Activated T-cell treated with anti-CD3 and anti-CD28 coated beads, Interleukin-2, amount 50 U/mL, for 72 hours (primary cell): ENCODE results near the gene SYNGR3. TPM values are rescaled to one million over a fixed set of nuclear protein-coding genes. Genes with fewer than 3 reads are reported as not detected.

Experiments used
- ATAC-seq, 2 donors: fragments of 150-1000 bp; cut with Tn5 transposase; replicated peaks in 1 of 2; 2 replicates each; pipeline ENCODE4 v1.10.0; 2021; ENCODE audit warnings: moderate library complexity in 2 of 2, mild to moderate bottlenecking in 1 of 2
- DNase-seq, 2 donors: peaks; one replicate each; pipeline ENCODE4 v3.0.0; 2021 to 2022; ENCODE audit warnings: mixed read lengths in 1 of 2
- H3K27ac Mint-ChIP-seq: one replicate; pipeline ENCODE4 v1.8.0; 2022; ENCODE audit warnings: mild to moderate bottlenecking, moderate library complexity, mixed read lengths
- H3K27me3 Mint-ChIP-seq: one replicate; pipeline ENCODE4 v1.8.0; 2022; ENCODE audit warnings: low read depth, mixed read lengths
- H3K36me3 Mint-ChIP-seq, 2 donors: one replicate each; pipeline ENCODE4 v1.8.0; 2022; ENCODE audit warnings: mixed read lengths in 2 of 2, mild to moderate bottlenecking in 1 of 2; ENCODE audit not compliant: insufficient read depth in 2 of 2
- H3K4me1 Mint-ChIP-seq: one replicate; pipeline ENCODE4 v1.8.0; 2022; ENCODE audit warnings: low read depth, mixed read lengths
- H3K4me3 Mint-ChIP-seq, 2 donors: one replicate each; pipeline ENCODE4 v1.8.0; 2022; ENCODE audit warnings: mild to moderate bottlenecking in 2 of 2, mixed read lengths in 2 of 2, moderate library complexity in 2 of 2
- H3K9me3 Mint-ChIP-seq, 2 donors: one replicate each; pipeline ENCODE4 v1.8.0; 2022; ENCODE audit warnings: mixed read lengths in 2 of 2
- total RNA-seq, 2 donors: library from RNA; stranded (reverse); gene quantifications; one replicate each; pipeline ENCODE4 v1.2.3, GENCODE V29; 2022

SYNGR3 gene
- total RNA-seq, 2 donors from 2014 or later, result 38.6 to 50.9 TPM

GRCh38 chr16:2038382-2039231 lies 48.8 kb downstream of the SYNGR3 start:
- Mint-ChIP-seq H3K4me3 (no peak overlapping the region), H3K27ac (no peak overlapping the region)
- ATAC-seq, result no peak

GRCh38 chr16:2039274-2040031 lies 49.7 kb downstream of the SYNGR3 start:
- H3K4me1 Mint-ChIP-seq, result no peaks in the 10 kb centered on the region
- ATAC-seq (no peak), DNase-seq (no peak)
- no peak overlapping the region for H3K4me3 Mint-ChIP-seq
- no peaks in the 10 kb centered on the region for H3K9me3 Mint-ChIP-seq
- no peaks in the 10 kb centered on the region for H3K27me3 Mint-ChIP-seq
- no peaks in the 10 kb centered on the region for H3K36me3 Mint-ChIP-seq
- no peak overlapping the region for H3K27ac Mint-ChIP-seq

More at GRCh38 chr16:2038382-2039231, 48.8 kb downstream of the SYNGR3 start:
- DNase-seq, result no peak
- H3K27me3 Mint-ChIP-seq, result no peaks in the 10 kb centered on the region
- H3K4me1 Mint-ChIP-seq, result no peaks in the 10 kb centered on the region
- no peaks in the 10 kb centered on the region for H3K9me3 Mint-ChIP-seq
- no peaks in the 10 kb centered on the region for H3K36me3 Mint-ChIP-seq

GRCh38 chr16:2040041-2040786 lies 50.4 kb downstream of the SYNGR3 start:
- Mint-ChIP-seq H3K36me3 (no peaks in the 10 kb centered on the region), H3K27me3 (no peaks in the 10 kb centered on the region), H3K27ac (no peak overlapping the region), H3K4me3 (no peak overlapping the region), H3K4me1 (no peaks in the 10 kb centered on the region), H3K9me3 (no peaks in the 10 kb centered on the region)
- no peak for DNase-seq
- ATAC-seq, result no peak

GRCh38 chr16:2040787-2041522 lies 51.2 kb downstream of the SYNGR3 start:
- no peaks in the 10 kb centered on the region for H3K9me3 Mint-ChIP-seq
- DNase-seq, result no peak
- no peak for ATAC-seq
- H3K27ac Mint-ChIP-seq, result no peak overlapping the region
- no peaks in the 10 kb centered on the region for H3K36me3 Mint-ChIP-seq
- H3K27me3 Mint-ChIP-seq, result no peaks in the 10 kb centered on the region
- H3K4me1 Mint-ChIP-seq, result no peaks in the 10 kb centered on the region
- no peak overlapping the region for H3K4me3 Mint-ChIP-seq

- no peaks in the 10 kb centered on the region for H3K36me3 Mint-ChIP-seq
- ATAC-seq (no peak), DNase-seq (no peak)
- H3K9me3 Mint-ChIP-seq, result no peaks in the 10 kb centered on the region
- no peaks in the 10 kb centered on the region for H3K27me3 Mint-ChIP-seq
- H3K4me1 Mint-ChIP-seq, result peaks cover 7% of the 10 kb centered on the region
- no peak overlapping the region for H3K27ac Mint-ChIP-seq
- H3K4me3 Mint-ChIP-seq, result no peak overlapping the region
These were observed 52.6 kb downstream of the SYNGR3 start for GRCh38 chr16:2042171-2042985.

GRCh38 chr16:2042986-2043666 lies 53.4 kb downstream of the SYNGR3 start:
- no peak for ATAC-seq
- Mint-ChIP-seq H3K9me3 (no peaks in the 10 kb centered on the region), H3K36me3 (no peaks in the 10 kb centered on the region), H3K27me3 (no peaks in the 10 kb centered on the region), H3K4me1 (peaks cover 7% of the 10 kb centered on the region), H3K4me3 (no peak overlapping the region), H3K27ac (no peak overlapping the region)
- no peak for DNase-seq

Other genes starting within 250 kb of the SYNGR3 start
- gene NME3, start 218.4 kb upstream of the SYNGR3 start, total RNA-seq, result 10 to 100 TPM; 55.0 to 56.1 TPM
- 10 to 100 TPM; 14.4 to 18.6 TPM for gene EME2, start 217.2 kb upstream of the SYNGR3 start, total RNA-seq
- 100 to 1,000 TPM in 1 of 2 donors, 10 to 100 TPM in 1; 86.0 to 123 TPM for gene MRPS34, start 216.8 kb upstream of the SYNGR3 start, total RNA-seq
- gene SPSB3, start 207.4 kb upstream of the SYNGR3 start, total RNA-seq, result 10 to 100 TPM; 37.1 to 40.1 TPM
- gene NUBP2, start 207.0 kb upstream of the SYNGR3 start, total RNA-seq, result 10 to 100 TPM; 47.8 to 50.1 TPM
- under 1 TPM; 0.14 to 0.37 TPM for gene IGFALS, start 196.3 kb upstream of the SYNGR3 start, total RNA-seq
- 10 to 100 TPM; 45.0 to 53.5 TPM for gene HAGH, start 163.1 kb upstream of the SYNGR3 start, total RNA-seq
- gene FAHD1, start 162.8 kb upstream of the SYNGR3 start, total RNA-seq, result 10 to 100 TPM; 11.1 to 13.5 TPM
- under 1 TPM; 0.53 to 0.94 TPM for gene MEIOB, start 117.8 kb upstream of the SYNGR3 start, total RNA-seq
- not detected for gene HS3ST6, start 71.6 kb upstream of the SYNGR3 start, total RNA-seq
- 10 to 100 TPM; 17.9 to 18.8 TPM for gene MSRB1, start 46.8 kb upstream of the SYNGR3 start, total RNA-seq
- under 1 TPM; 0.38 to 0.51 TPM for gene RPL3L, start 35.3 kb upstream of the SYNGR3 start, total RNA-seq
- gene NDUFB10, start 30.4 kb upstream of the SYNGR3 start, total RNA-seq, result 10 to 100 TPM; 69.3 to 98.3 TPM
- 1,000 to 10,000 TPM; 5,556 to 5,984 TPM for gene RPS2, start 25.1 kb upstream of the SYNGR3 start, total RNA-seq
- under 1 TPM in 1 of 2 donors, not detected in 1; 0.81 TPM for gene RNF151, start 23.1 kb upstream of the SYNGR3 start, total RNA-seq
- 10 to 100 TPM; 22.6 to 24.4 TPM for gene TBL3, start 17.9 kb upstream of the SYNGR3 start, total RNA-seq
- 1 to 10 TPM in 1 of 2 donors, not detected in 1; 1.8 TPM for gene NOXO1, start 8.5 kb upstream of the SYNGR3 start, total RNA-seq
- gene GFER, start 5.8 kb upstream of the SYNGR3 start, total RNA-seq, result 10 to 100 TPM; 41.4 to 49.3 TPM
- 100 to 1,000 TPM in 1 of 2 donors, 10 to 100 TPM in 1; 87.1 to 110 TPM for gene ZNF598, start 19.9 kb downstream of the SYNGR3 start, total RNA-seq
- 1 to 10 TPM; 1.5 to 1.9 TPM for gene NPW, start 29.8 kb downstream of the SYNGR3 start, total RNA-seq
- gene NHERF2, start 36.9 kb downstream of the SYNGR3 start, total RNA-seq, result 1 to 10 TPM; 2.2 to 3.0 TPM
- 10 to 100 TPM; 13.2 to 21.0 TPM for gene NTHL1, start 57.9 kb downstream of the SYNGR3 start, total RNA-seq
- 10 to 100 TPM; 96.6 to 98.4 TPM for gene TSC2, start 58.0 kb downstream of the SYNGR3 start, total RNA-seq
- gene PKD1, start 145.9 kb downstream of the SYNGR3 start, total RNA-seq, result 10 to 100 TPM; 90.2 to 95.7 TPM
- 1 to 10 TPM in 1 of 2 donors, under 1 TPM in 1; 0.82 to 2.0 TPM for gene RAB26, start 158.7 kb downstream of the SYNGR3 start, total RNA-seq
- 10 to 100 TPM; 66.4 to 72.9 TPM for gene TRAF7, start 165.8 kb downstream of the SYNGR3 start, total RNA-seq
- 1 to 10 TPM in 1 of 2 donors, under 1 TPM in 1; 0.89 to 2.1 TPM for gene CASKIN1, start 206.6 kb downstream of the SYNGR3 start, total RNA-seq
- gene MLST8, start 215.5 kb downstream of the SYNGR3 start, total RNA-seq, result 10 to 100 TPM; 54.9 to 65.6 TPM
- 10 to 100 TPM; 12.8 to 14.4 TPM for gene BRICD5, start 220.9 kb downstream of the SYNGR3 start, total RNA-seq
- gene PGP, start 224.9 kb downstream of the SYNGR3 start, total RNA-seq, result 10 to 100 TPM; 12.1 to 12.6 TPM
- gene E4F1, start 233.6 kb downstream of the SYNGR3 start, total RNA-seq, result 10 to 100 TPM; 22.1 to 24.3 TPM
- gene DNASE1L2, start 246.5 kb downstream of the SYNGR3 start, total RNA-seq, result 1 to 10 TPM; 1.1 TPM